ENCODE results near the gene PODNL1.

PODNL1 gene

GRCh38 chr19:13887517-13887916 lies 50.7 kb downstream of the PODNL1 start:
- no peak for FAIRE-seq

GRCh38 chr19:13887018-13887436 lies 51.2 kb downstream of the PODNL1 start:
- no peak for FAIRE-seq

GRCh38 chr19:13885826-13886365 lies 52.3 kb downstream of the PODNL1 start:
- FAIRE-seq: no peak

- FAIRE-seq: no peak
Observed at GRCh38 chr19:13884726-13885591, 53.3 kb downstream of the PODNL1 start.

- FAIRE-seq: no peak
Observed at GRCh38 chr19:13883516-13884064, 54.6 kb downstream of the PODNL1 start.

- FAIRE-seq: no peak
Observed at GRCh38 chr19:13882836-13883235, 55.4 kb downstream of the PODNL1 start.

- no peak for FAIRE-seq
Observed at GRCh38 chr19:13882419-13882795, 55.8 kb downstream of the PODNL1 start.

- no peak for FAIRE-seq
Observed at GRCh38 chr19:13881692-13882418, 56.4 kb downstream of the PODNL1 start.

- no peak for FAIRE-seq
Observed at GRCh38 chr19:13881251-13881691, 56.9 kb downstream of the PODNL1 start.
